ENCODE results near the gene NUCKS1. TPM values are rescaled to one million over a fixed set of nuclear protein-coding genes. Genes with fewer than 3 reads are reported as not detected.

The NUCKS1 gene, protein sequence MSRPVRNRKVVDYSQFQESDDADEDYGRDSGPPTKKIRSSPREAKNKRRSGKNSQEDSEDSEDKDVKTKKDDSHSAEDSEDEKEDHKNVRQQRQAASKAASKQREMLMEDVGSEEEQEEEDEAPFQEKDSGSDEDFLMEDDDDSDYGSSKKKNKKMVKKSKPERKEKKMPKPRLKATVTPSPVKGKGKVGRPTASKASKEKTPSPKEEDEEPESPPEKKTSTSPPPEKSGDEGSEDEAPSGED
- total RNA-seq (2014; rRNA removed; shearing (Covaris generic)), result 363 and 379 TPM in 2 replicates

DNA sequence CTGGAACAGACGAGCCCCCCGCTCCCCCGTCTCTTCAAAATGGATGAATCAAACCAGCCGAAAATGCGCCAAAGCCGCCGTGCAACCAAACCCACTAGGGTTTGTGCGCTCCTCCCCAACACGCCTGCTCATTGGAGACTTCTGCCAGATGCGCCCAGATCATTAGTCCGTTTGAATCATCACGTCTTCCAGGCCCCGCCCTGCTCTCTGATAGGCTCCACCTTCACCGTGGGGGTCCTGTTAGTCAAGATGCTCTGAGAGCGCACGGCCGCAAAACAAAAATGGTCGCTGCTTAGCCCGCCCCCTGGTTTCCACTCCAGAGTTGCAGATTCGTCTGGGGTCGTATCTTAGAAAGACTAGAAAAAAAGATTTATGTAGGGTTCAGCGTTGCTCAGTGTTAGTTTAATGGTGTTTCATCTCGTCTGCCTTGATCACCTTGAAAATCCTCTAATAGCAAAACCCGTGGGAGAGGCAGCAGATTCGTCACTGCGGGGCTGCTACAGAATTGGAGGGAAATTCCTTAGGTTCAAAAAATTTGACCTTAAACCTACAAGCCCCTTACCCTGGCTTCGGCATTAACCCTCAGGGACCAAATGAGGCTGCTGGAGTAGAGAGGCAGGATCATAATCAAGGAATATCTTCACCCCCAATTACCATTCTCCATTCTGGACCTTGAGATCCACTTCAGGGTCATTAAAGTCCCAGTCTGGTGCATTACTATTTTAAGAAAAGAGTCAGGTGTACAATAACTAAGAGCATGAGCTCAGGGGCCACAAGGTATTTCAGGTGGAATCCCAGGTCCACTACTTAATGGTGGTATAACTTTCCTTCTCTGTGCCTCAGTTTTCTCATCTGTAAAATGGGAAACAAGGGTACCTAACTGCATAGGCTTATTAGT lies at the start of gene NUCKS1:
NUCKS1 (minus strand) TSS at position 45 of the 898 bp plus-strand sequence. CDS start 209 bp downstream, outside the sequence.
- peak within 1 kb of the TSS; percentile 86 for H3K27ac ChIP-seq
- peaks cover 14% of the 10 kb centered on the region for H3K4me1 ChIP-seq
- H3K27me3 ChIP-seq, result no peaks in the 10 kb centered on the region
- no peaks in the 10 kb centered on the region for H3K9me3 ChIP-seq (replicated peaks)
- H3K36me3 ChIP-seq, result peaks cover 29% of the 10 kb centered on the region
- peak; percentile 100 for DNase-seq
- peak within 1 kb of the TSS; percentile 69 for H3K4me3 ChIP-seq

DNA sequence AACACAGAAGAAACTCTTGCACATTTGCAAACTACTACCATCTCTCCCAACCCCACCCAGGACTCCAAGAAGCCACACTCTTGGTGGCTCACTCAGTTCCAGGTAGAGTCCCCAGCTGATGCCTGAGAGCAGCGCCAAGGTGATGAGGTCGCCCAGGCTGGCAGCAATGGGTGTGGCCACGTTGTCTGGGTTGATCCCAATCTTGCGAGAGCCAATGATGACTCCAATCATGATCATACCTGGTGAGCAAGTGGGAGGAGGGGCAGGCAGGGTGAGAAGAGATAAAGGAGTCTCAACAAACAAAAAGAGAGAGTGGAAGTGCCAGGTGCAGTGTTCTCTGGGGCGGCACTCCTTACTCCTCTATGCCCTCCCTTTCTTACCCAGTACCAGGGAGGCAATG lies 48.6 kb upstream of the NUCKS1 start:
- Histone ChIP-seq H3K4me3 (no peak overlapping the region), H3K9me3 (replicated peaks) (no peaks in the 10 kb centered on the region), H3K27ac (no peak overlapping the region), H3K36me3 (peaks cover 46% of the 10 kb centered on the region), H3K4me1 (peaks cover 3% of the 10 kb centered on the region), H3K27me3 (no peaks in the 10 kb centered on the region)
- DNase-seq, result no peak

DNA sequence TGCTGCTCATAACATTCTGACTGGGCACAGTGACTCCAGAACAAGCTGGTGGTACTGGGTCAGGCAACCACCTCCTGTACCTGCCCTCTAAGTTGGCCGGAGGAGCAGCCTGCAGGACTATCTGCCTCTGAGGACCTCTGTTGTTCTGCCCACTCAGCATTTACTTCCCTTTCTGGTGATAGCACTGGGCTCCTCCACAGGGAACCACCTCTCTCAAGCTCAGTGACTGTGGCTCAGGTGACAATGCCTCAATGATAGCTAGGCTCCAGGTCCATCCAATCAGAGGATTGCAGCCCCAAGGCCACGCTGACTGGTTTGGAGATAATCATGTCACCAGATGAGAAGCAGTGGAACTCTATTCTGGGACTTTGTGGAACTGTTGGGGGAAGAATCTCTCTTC lies 47.2 kb upstream of the NUCKS1 start:
- no peaks in the 10 kb centered on the region for H3K9me3 ChIP-seq (replicated peaks)
- peaks cover 46% of the 10 kb centered on the region for H3K36me3 ChIP-seq
- H3K4me1 ChIP-seq, result peaks cover 17% of the 10 kb centered on the region
- no peak overlapping the region for H3K27ac ChIP-seq
- no peak for DNase-seq
- no peak overlapping the region for H3K4me3 ChIP-seq
- H3K27me3 ChIP-seq, result no peaks in the 10 kb centered on the region

- no peaks in the 10 kb centered on the region for H3K9me3 ChIP-seq (replicated peaks)
- DNase-seq, result no peak
- no peak overlapping the region for H3K4me3 ChIP-seq
- no peaks in the 10 kb centered on the region for H3K27me3 ChIP-seq
- peaks cover 42% of the 10 kb centered on the region for H3K36me3 ChIP-seq
- peaks cover 22% of the 10 kb centered on the region for H3K4me1 ChIP-seq
- no peak overlapping the region for H3K27ac ChIP-seq
Measured at GRCh38 chr1:205794011-205794730, 44.2 kb upstream of the NUCKS1 start.

- peak; percentile 92 to 95 for DNase-seq
- Histone ChIP-seq H3K9me3 (replicated peaks) (no peaks in the 10 kb centered on the region), H3K4me1 (peaks cover 22% of the 10 kb centered on the region), H3K27me3 (no peaks in the 10 kb centered on the region), H3K4me3 (no peak overlapping the region), H3K36me3 (peaks cover 31% of the 10 kb centered on the region), H3K27ac (peak overlapping the region; percentile 59)
Measured at GRCh38 chr1:205792961-205793673, 43.1 kb upstream of the NUCKS1 start.

GRCh38 chr1:205792481-205792881 lies 42.5 kb upstream of the NUCKS1 start:
- Histone ChIP-seq H3K9me3 (replicated peaks) (no peaks in the 10 kb centered on the region), H3K27ac (peak overlapping the region; percentile 59), H3K27me3 (no peaks in the 10 kb centered on the region), H3K4me3 (no peak overlapping the region), H3K4me1 (peaks cover 22% of the 10 kb centered on the region), H3K36me3 (peaks cover 25% of the 10 kb centered on the region)
- no peak for DNase-seq

DNA sequence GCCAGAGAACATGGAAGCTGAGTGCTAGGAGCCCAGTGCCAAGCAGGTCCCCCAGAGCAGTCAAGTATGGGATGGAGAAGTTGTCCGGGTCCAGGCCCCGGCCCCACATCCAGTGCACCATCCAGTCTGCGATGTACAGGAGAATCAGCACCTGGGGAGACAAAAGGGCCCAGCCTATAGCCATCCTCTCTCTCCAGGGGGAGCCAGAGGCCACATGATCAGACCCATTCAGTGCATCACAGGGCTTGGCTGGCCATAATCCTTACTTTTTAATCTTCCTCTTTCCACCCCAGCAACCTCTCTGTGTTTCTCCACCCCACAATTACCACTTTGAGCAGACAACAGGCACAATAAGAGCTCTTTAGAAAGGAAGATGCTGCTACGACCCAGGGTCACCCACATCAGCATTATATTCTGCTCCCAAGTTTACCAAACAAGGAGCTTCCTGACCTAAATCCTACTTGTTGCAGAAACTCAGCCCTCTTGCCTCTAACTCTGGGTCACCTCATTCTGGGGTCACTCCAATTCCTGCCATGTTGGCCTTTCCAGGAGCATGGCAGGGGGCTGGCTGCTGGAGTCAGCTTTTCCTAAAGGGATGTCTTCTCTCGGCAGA lies 41.7 kb upstream of the NUCKS1 start:
- peaks cover 22% of the 10 kb centered on the region for H3K4me1 ChIP-seq
- H3K36me3 ChIP-seq, result peaks cover 17% of the 10 kb centered on the region
- no peaks in the 10 kb centered on the region for H3K27me3 ChIP-seq
- H3K9me3 ChIP-seq (replicated peaks), result no peaks in the 10 kb centered on the region
- H3K4me3 ChIP-seq, result no peak overlapping the region
- peak; percentile 47 to 76 for DNase-seq
- no peak overlapping the region for H3K27ac ChIP-seq

GRCh38 chr1:205787287-205787916 lies 37.4 kb upstream of the NUCKS1 start:
- peaks cover 7% of the 10 kb centered on the region for H3K4me1 ChIP-seq
- H3K27ac ChIP-seq, result no peak overlapping the region
- no peak overlapping the region for H3K4me3 ChIP-seq
- H3K9me3 ChIP-seq (replicated peaks), result no peaks in the 10 kb centered on the region
- H3K36me3 ChIP-seq, result peaks cover 4% of the 10 kb centered on the region
- no peak for DNase-seq
- H3K27me3 ChIP-seq, result no peaks in the 10 kb centered on the region

- Histone ChIP-seq H3K36me3 (no peaks in the 10 kb centered on the region), H3K27ac (no peak overlapping the region), H3K27me3 (no peaks in the 10 kb centered on the region), H3K4me1 (no peaks in the 10 kb centered on the region), H3K4me3 (no peak overlapping the region), H3K9me3 (replicated peaks) (no peaks in the 10 kb centered on the region)
- no peak for DNase-seq
Measured at GRCh38 chr1:205786601-205787000, 36.6 kb upstream of the NUCKS1 start.

DNA sequence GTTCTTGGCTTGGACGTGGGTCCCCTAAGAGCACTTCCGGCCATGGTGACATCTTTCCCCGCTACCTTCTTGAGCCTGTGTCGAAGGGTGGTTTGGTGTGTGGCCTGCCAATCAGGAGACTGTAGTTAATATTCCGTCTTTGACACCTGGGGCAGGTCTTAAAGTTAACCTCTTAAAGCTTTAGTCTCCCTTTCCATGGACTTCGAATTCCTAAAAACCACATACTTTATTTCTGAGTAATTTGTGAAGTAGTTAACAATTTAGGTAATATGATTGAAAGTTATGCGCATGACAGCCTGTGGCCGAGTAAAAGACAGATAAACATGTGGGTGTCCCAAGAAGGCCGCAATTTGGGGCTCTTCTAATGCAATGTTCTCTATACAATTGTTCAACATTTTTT lies 35.5 kb upstream of the NUCKS1 start:
- Histone ChIP-seq H3K36me3 (no peaks in the 10 kb centered on the region), H3K27ac (no peak overlapping the region), H3K9me3 (replicated peaks) (no peaks in the 10 kb centered on the region), H3K4me1 (no peaks in the 10 kb centered on the region), H3K4me3 (no peak overlapping the region), H3K27me3 (no peaks in the 10 kb centered on the region)
- no peak for DNase-seq

DNA sequence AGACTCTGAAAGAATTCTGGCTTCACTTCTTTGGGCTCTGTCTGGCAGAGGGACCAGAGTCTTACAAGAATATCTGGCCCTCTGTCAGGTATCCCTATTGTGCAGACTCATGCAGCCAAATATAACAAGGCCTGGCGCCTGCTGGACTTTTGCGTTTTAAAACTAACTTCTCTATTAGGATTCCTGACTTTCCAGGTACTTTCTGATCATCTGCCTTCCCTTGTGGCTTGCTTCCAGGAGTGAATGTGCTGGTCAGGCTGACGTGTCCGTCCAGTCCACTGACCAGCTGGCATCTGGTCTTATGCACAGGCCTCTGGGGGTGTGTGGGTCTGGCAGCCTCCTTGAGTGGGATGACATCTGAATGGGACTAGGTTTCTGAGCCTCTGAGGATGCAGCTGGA lies 33.9 kb upstream of the NUCKS1 start:
- Histone ChIP-seq H3K9me3 (replicated peaks) (no peaks in the 10 kb centered on the region), H3K4me1 (no peaks in the 10 kb centered on the region), H3K27me3 (no peaks in the 10 kb centered on the region), H3K4me3 (no peak overlapping the region), H3K27ac (no peak overlapping the region), H3K36me3 (no peaks in the 10 kb centered on the region)
- DNase-seq, result no peak

DNA sequence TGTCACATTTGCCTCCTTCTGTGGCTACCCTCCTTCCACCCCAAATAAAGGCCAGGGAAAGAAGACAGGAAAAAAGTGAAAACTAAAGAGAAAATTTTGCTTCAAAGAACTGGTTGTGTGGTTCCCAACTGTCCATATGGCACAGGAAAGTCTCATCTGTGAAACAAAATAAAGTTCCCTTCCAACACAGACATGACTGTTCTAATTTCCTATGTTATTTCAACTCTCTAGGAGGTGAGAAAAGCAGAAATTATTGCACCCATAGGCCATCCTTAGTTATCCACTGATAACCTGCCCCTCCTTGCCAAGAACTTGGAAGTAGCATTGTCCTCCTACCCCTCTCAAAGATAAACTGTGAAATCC lies 33.4 kb upstream of the NUCKS1 start:
- Histone ChIP-seq H3K4me1 (no peaks in the 10 kb centered on the region), H3K4me3 (no peak overlapping the region), H3K9me3 (replicated peaks) (no peaks in the 10 kb centered on the region), H3K27ac (no peak overlapping the region), H3K36me3 (no peaks in the 10 kb centered on the region), H3K27me3 (no peaks in the 10 kb centered on the region)
- no peak for DNase-seq

DNA sequence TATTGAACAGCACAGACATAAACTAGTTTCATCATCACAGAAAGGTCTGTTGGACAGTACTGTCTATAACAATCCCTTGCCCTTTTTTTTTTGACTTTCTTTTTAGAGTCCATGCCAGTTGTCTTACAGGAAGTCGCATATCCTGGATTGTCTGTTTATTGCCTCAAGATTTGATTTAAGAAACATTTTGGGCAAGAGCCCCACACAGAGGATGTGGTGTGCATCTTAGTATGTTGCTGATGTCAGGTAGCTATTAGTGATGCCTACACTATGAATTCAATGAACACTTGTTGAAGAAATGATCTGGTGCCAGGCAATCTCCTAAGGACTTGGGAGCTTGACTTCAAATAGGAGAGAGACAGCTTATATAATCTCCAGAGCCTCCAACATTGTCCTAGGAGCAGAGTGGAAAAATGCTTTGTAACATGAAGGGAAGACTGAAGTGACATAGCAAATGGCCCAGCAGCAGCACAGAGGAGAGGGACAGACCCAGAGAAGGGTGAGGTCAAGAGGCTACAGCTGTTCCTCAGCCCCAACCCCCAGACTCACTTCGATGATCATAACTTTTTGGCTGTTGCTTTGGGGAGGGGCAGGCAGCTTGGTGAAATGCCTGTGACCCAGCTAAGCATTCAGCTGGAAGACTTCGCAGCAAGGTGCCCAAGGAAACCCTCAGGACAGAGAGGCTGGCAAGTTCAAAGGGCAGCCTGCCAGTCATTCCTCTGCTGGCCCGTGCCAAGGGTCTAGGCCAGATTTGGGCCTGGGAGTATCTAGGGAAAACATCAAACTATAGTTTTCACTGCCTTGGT lies 32.8 kb upstream of the NUCKS1 start:
- Histone ChIP-seq H3K9me3 (replicated peaks) (no peaks in the 10 kb centered on the region; the same call in 1 of the 2 replicates), H3K27me3 (no peaks in the 10 kb centered on the region), H3K4me1 (no peaks in the 10 kb centered on the region), H3K36me3 (no peaks in the 10 kb centered on the region), H3K27ac (no peak overlapping the region), H3K4me3 (no peak overlapping the region)
- DNase-seq, result no peak

Data from SJCRH30 (cell line).